Neural crest cell (in vitro differentiated cells): Measurements from ENCODE around the gene LGALS7. TPM values are rescaled to one million over a fixed set of nuclear protein-coding genes. Genes with fewer than 3 reads are reported as not detected.

Source experiments
- DNase-seq: peaks from one replicate; pipeline ENCODE4 v3.0.0; 2021; ENCODE audit warnings: low read depth, mixed read lengths, low spot score
- H3K27ac Mint-ChIP-seq: one replicate; pipeline ENCODE4 v1.8.0; 2021; ENCODE audit warnings: mild to moderate bottlenecking, mixed read lengths; ENCODE audit not compliant: unreplicated experiment
- H3K27me3 Mint-ChIP-seq: 2 replicates; pipeline ENCODE4 v1.8.0; 2021; ENCODE audit warnings: low read depth, mild to moderate bottlenecking, mixed read lengths
- H3K36me3 Mint-ChIP-seq: 2 replicates; pipeline ENCODE4 v1.8.0; 2021; ENCODE audit warnings: low read depth, mild to moderate bottlenecking, mixed read lengths
- H3K4me1 Mint-ChIP-seq: 2 replicates; pipeline ENCODE4 v1.8.0; 2021; ENCODE audit warnings: mixed read lengths
- H3K4me3 Mint-ChIP-seq: one replicate; pipeline ENCODE4 v1.8.0; 2021; ENCODE audit warnings: mild to moderate bottlenecking, mixed read lengths
- H3K9me3 Mint-ChIP-seq: 2 replicates; pipeline ENCODE4 v1.8.0; 2021; ENCODE audit warnings: mixed read lengths
- total RNA-seq: library from RNA; stranded (reverse); gene quantifications from 2 replicates; pipeline ENCODE4 v1.2.1, GENCODE V29; 2021
- TF ChIP-seq, protein P1 (sequence below): fragments of 200-600 bp; sonication (generic); conservative IDR thresholded peaks from 2 replicates; pipeline ENCODE4 v1.5.0; 2021; ENCODE audit warnings: antibody characterized with exemption, mild to moderate bottlenecking

LGALS7 gene
- total RNA-seq, 1 donor from 2014 or later = not detected

GRCh38 chr19:38730731-38731589 lies 42.4 kb downstream of the LGALS7 start:
- no peak for DNase-seq
- H3K4me1 Mint-ChIP-seq = peaks cover 10% of the 10 kb centered on the region
- peak overlapping the region; percentile 12 for H3K27ac Mint-ChIP-seq
- H3K9me3 Mint-ChIP-seq = no peaks in the 10 kb centered on the region
- H3K36me3 Mint-ChIP-seq = peaks cover 7% of the 10 kb centered on the region
- peaks cover 13% of the 10 kb centered on the region for H3K27me3 Mint-ChIP-seq
- TF ChIP-seq, protein P1, sequence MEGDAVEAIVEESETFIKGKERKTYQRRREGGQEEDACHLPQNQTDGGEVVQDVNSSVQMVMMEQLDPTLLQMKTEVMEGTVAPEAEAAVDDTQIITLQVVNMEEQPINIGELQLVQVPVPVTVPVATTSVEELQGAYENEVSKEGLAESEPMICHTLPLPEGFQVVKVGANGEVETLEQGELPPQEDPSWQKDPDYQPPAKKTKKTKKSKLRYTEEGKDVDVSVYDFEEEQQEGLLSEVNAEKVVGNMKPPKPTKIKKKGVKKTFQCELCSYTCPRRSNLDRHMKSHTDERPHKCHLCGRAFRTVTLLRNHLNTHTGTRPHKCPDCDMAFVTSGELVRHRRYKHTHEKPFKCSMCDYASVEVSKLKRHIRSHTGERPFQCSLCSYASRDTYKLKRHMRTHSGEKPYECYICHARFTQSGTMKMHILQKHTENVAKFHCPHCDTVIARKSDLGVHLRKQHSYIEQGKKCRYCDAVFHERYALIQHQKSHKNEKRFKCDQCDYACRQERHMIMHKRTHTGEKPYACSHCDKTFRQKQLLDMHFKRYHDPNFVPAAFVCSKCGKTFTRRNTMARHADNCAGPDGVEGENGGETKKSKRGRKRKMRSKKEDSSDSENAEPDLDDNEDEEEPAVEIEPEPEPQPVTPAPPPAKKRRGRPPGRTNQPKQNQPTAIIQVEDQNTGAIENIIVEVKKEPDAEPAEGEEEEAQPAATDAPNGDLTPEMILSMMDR = no peak
- H3K4me3 Mint-ChIP-seq = no peak overlapping the region

- peaks cover 10% of the 10 kb centered on the region for H3K4me1 Mint-ChIP-seq
Observed at GRCh38 chr19:38730470-38730730, 42.9 kb downstream of the LGALS7 start.

GRCh38 chr19:38729653-38730469 lies 43.5 kb downstream of the LGALS7 start:
- TF ChIP-seq, protein P1 = peak; percentile 87
- peak overlapping the region; percentile 44 for H3K4me3 Mint-ChIP-seq
- peak overlapping the region; percentile 67 for H3K27ac Mint-ChIP-seq
- peak; percentile 84 for DNase-seq
- no peaks in the 10 kb centered on the region for H3K9me3 Mint-ChIP-seq
- H3K36me3 Mint-ChIP-seq = peaks cover 7% of the 10 kb centered on the region
- H3K27me3 Mint-ChIP-seq = peaks cover 7% of the 10 kb centered on the region
- peaks cover 7% of the 10 kb centered on the region for H3K4me1 Mint-ChIP-seq

More at GRCh38 chr19:38730470-38730730, 42.9 kb downstream of the LGALS7 start:
- Mint-ChIP-seq H3K27ac (peak overlapping the region; percentile 12), H3K36me3 (peaks cover 7% of the 10 kb centered on the region), H3K27me3 (peaks cover 12% of the 10 kb centered on the region), H3K9me3 (no peaks in the 10 kb centered on the region), H3K4me3 (no peak overlapping the region)
- TF ChIP-seq, protein P1 = no peak
- DNase-seq = no peak

DNA sequence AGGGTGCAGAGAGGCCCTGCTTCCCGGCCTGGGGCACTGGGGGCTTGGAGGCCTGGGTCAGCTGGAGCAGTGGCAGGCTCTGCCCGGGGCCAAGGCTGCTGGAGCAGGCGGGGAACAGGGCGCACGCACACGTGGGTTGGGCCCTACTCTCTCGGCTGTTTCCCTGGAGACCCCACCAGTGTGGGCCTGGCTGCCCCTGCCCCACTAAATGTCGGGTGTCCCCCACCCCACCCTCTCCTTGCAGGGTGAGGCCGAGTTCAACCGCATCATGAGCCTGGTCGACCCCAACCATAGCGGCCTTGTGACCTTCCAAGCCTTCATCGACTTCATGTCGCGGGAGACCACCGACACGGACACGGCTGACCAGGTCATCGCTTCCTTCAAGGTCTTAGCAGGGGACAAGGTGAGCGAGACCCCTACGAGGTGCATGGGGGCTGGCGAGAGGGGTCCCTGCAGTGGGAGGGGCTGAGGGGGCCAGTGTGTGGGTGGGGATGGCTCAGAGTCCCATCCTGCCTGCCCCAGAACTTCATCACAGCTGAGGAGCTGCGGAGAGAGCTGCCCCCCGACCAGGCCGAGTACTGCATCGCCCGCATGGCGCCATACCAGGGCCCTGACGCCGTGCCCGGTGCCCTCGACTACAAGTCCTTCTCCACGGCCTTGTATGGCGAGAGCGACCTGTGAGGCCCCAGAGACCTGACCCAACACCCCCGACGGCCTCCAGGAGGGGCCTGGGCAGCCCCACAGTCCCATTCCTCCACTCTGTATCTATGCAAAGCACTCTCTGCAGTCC lies 44.4 kb downstream of the LGALS7 start:
- TF ChIP-seq, protein P1 = no peak
- Mint-ChIP-seq H3K27me3 (no peaks in the 10 kb centered on the region), H3K4me1 (peaks cover 5% of the 10 kb centered on the region), H3K4me3 (no peak overlapping the region), H3K27ac (no peak overlapping the region), H3K9me3 (no peaks in the 10 kb centered on the region), H3K36me3 (peaks cover 7% of the 10 kb centered on the region)
- DNase-seq = no peak

- H3K27me3 Mint-ChIP-seq = no peaks in the 10 kb centered on the region
- H3K4me3 Mint-ChIP-seq = no peak overlapping the region
- peaks cover 7% of the 10 kb centered on the region for H3K36me3 Mint-ChIP-seq
- no peak overlapping the region for H3K27ac Mint-ChIP-seq
- peaks cover 5% of the 10 kb centered on the region for H3K4me1 Mint-ChIP-seq
- DNase-seq = no peak
- H3K9me3 Mint-ChIP-seq = no peaks in the 10 kb centered on the region
- TF ChIP-seq, protein P1 = no peak
Observed at GRCh38 chr19:38727868-38728660, 45.3 kb downstream of the LGALS7 start.
